Adrenal gland (tissue), 5 donors: ENCODE data around the gene CDX2.

Experiments
- CTCF ChIP-seq, 6 experiments: fragments of 450-650 bp in 4 of 6; fragments of 200-600 bp in 2 of 6; sonication (generic) in 1 of 6; IDR thresholded peaks; 1 replicate in 5 of 6; 2 replicates in 1 of 6; pipeline versions ENCODE4 v1.5.1 to v1.8.0; 2016 to 2021; ENCODE audit warnings: antibody characterized with exemption in 6 of 6, mild to moderate bottlenecking in 2 of 6, moderate library complexity in 1 of 6
- POLR2A ChIP-seq, 2 donors: fragments of 450-650 bp; IDR thresholded peaks; one replicate each; pipeline ENCODE4 v1.6.1; 2017; ENCODE audit warnings: antibody characterized with exemption in 2 of 2, mild to moderate bottlenecking in 2 of 2, moderate library complexity in 1 of 2
- donor health status: DM: no; HTN: no; CAD: no.

- no peak for TF ChIP-seq CTCF (IDR thresholded peaks at IDR 0.05)
- TF ChIP-seq POLR2A (IDR thresholded peaks at IDR 0.05) = no peak
These were observed 733 bp upstream of the CDX2 start for GRCh38 chr13:27969866-27970229.
